Kasumi-1 (cell line): ENCODE measurements around the gene MADD.
A peak's percentile ranks its signal among the peaks of the same experiment; 100 is the strongest.

Source experiments
- DNase-seq, 2 experiments: peaks; one replicate each; lab custom pipeline; 2025; lab: John Stamatoyannopoulos, UW

Gene MADD

DNA sequence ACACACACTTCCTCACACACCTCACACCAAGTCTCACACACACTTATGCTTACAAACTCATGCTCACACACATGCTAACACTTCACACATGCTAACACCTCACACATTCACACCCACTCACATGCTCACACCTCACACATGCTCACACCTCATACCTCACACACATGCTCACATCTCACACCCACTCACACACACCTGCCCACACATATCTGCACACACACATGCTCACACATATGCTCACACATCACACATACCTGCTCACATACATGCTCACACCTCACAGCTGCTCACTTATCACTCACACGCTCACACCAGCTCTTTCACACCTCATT is 87.0 kb downstream of the MADD start:
- no peak for DNase-seq

DNA sequence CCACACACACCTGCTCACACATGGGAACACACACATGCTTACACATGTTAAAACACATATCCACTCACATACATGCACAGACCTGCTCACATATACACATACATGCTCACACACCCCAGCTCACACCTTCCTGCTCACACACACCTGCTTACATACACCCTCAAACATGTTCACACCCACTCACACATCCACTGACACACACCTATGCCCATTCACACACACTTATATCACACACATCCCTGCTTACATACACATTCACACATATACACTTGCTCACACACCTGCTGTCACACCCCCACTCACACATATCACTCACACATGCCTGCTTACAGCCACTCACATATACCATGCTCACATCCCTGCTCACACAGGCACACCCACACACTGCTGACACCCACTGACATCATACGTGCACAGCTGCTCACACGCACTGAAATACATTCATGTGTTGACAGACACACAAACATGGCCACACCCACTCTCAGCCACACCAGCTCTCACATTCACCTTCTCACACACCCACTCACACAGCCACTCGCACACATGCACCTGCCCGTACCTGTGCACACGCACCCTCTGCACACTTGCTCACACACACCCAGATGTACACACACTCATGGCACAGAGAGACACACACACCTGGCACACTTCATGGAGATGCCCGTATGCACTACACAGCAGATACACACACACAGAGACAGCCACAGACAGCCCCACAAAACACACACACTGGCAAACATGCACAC is 88.2 kb downstream of the MADD start:
- DNase-seq: no peak

DNA sequence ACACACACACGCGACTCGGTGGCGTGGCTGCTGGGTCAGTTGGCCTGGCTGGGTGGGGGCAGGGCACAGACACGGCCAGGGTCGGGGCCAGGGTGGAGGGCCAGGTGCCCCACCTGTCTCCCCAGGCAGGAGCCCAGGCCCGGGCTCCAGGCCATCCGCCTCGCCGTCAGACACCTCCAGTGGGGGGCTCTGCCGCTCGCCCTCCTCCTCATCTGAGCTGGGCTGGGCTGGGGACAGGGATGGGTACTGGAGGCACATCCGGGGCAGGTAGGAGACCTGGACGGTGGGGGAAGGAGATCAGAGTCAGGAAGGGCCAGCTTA is 88.8 kb downstream of the MADD start:
- no peak for DNase-seq

DNA sequence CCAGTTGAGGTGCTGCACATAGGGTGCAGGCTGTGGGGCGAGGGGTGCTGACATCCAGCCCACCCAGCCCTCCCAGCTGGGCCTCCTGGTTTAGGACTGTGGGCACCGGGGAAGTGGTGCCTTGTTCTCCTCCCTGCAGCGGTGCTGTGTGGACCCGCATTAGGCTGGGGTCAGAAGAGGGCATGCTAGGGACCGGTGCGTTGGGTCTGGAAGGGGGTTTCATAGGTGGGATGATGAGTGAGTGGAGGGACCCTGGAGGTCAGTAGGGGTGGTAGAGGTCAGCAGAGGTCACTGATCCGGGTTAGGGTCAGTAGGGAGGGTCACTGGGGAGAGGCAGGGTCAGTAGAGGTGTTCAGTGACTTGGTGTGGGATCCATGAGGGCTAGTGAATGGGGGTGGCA is 89.2 kb downstream of the MADD start:
- no peak for DNase-seq

DNA sequence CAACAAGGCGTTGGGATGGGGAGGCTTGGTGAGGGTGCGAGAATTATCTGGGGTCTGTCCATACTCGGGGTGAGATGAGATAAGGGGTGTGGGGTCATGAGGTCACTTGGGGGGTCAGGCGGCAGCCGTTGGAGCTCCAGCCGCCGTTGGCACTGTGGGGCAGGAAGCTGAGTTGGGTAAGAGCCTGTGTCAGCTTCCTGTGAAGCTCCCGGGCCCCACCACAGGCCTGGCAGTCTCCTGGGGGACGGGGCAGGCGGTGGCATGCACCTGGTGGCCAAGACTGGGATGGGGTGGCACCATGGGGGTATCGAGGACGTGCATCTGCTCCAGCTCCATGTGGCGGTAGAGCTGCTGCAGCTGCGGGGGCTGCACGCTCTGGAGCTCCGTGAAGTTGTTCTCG is 89.7 kb downstream of the MADD start:
- peak; percentile 69 to 79 for DNase-seq

DNA sequence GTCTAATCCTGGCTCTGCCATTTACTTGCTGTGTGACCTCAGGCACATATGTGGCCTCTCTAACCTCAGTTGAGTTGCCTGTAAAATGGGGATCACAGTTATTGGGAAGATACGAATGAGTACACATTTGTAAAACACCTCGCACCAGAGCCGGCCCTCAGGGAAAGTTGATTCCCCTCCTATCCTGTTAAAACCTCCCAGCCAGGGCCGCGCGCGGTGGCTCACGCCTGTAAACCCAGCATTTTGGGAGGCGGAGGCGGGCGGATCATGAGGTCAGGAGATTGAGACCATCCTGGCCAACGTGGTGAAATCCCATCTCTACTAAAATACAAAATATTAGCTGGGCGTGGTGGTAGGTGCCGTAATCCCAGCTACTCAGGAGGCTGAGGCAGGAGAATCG is 90.4 kb downstream of the MADD start:
- DNase-seq: no peak

DNA sequence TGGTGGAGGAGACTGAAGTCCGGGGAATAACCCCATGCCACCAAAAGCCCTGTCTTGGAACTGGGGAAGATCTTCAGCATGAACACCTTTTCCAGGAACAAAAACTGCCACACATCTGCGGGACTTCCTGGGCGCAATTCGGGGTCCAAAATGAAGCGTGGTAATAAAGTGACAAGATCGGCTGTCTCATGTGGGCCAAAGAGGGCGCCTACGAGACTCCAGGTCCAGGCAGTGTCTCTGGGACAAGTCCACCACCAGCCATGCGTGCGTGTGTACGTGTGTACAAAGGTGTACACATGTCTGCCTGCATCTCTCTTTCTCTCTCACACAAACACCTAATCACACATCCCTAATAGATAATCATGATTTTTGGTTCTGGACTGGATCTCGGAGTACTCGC is 91.5 kb downstream of the MADD start:
- no peak for DNase-seq

DNA sequence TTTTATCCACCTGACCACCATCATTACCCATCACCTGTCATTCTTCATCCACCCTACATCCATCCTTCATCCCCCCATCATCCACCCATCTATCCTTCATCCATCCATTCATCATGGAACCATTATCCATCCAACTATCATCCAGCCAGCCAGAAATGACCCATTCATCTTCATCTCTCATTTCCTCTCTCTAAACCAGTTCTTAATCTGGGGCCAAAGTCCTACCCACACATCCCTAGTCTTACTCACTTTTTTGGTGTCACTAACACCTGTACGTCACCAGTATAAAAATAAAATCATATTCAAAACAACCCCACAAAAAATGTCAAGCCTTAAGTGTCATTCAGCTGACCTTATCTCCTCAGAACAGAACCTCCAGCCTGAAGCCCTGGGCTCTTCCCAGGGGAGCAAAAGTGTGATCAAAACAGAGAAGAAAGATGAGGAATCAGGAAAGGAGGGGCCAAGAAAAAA is 96.1 kb downstream of the MADD start:
- no peak for DNase-seq

DNA sequence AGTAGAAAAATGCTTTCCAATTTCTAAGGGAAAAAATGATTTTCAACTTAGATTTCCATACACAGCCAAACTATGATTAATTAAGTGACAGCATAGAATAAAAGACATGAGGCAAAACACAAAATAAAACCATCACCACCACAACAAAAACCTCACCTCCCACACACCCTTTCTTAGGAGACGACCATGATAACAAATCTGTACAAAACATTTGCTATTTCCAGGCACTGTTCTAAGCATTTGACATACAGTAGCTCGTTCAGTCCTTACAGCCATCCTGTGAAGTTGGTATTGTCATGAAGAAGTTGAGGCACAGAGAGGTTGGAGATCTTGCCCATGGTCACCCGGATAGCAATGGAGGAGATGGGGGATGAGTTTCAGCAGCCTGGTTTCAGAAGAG is 99.7 kb downstream of the MADD start:
- DNase-seq: no peak

DNA sequence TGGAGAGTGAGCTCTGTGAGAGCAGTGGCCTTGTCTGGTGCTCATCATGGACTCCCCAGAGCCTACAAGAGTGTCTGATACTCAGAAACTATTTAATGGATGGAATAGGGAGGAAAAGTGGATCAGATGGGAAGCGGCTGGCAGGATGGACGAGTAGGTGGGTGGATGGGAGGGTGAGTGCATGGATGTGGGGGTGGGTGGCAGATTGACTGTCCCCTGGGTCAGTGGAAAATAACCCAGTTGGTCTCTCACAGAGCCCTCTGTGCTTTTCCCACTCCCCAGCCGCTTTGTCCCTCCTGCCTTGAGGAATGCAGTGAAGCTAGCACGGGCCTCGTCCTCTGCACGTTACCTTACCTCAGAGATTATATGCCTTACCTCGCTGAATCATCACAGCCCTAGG is 102.5 kb downstream of the MADD start:
- DNase-seq: no peak

DNA sequence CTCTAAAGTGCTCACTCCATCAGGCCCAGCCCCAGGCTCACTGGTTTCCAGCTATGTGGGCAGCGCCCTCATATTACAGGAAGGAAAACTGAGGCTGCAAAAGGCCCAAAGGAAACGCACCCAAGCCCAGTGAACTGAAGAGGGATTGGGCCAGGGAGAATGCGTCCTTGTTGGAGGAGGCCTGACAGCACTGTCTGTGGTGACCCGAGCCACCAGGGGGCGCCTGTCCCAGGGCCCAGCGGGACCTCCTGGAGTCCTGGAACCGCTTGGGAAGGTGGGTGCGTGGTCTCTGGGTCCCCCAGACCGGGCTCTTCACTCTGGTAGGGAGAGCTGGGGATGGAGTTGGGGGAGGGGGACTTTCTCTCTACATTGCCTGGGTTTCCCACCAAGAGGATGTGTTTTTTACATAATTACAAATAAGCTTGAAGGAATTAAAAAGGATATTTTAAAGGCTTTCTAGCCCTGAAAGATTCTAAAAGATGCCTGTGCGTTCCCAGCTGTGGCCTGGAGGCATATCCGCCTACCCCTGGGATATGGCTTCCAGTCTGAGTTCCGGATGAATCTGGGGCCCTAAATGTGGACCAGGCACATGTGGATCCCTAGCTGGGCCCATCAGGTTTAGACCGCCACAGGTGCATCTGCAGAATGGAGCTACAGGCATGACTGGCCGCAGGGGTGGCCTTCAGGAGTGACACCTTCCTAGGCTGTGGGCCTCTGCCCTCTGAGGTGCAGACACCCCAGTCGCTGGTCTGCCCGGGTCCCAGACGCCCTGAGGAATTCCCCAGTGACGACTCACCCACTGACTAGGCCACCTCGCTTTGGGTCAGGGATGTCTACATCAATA is 104.2 kb downstream of the MADD start:
- DNase-seq: peak; percentile 57 to 63

DNA sequence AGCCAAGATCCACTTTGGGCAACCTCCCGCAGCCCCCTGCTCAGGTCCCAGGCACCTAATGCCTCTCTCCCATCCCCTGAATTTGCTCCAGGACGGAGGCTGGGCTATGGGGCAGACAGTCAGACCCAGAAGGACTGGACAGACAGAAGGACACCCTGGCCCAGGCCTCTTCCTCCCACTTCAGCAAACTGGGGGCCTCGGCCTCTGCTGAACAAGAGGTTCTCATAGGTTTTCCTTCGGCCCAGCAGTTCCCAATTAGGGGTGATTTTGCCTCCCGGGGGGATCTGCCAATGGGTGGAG is 104.7 kb downstream of the MADD start:
- DNase-seq: no peak

DNA sequence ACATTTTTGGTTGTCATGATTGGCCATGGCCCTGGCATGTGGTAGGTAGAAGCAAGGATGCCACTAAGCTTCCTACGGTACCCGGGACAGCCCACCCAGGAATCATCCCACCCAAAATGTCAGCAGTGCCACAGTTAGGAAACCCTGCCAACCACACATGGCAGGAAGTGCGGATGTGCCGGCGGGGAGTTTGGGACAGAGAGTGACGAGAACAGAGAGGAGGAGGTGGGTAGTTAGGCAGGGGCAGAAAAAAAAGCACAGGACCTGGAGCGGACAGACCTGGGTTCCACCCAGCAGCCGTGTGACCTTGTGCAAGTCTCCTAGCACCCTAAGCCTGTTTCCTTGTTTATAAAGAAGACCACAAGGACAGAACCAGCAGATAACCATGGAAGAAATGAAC is 105.1 kb downstream of the MADD start:
- no peak for DNase-seq

DNA sequence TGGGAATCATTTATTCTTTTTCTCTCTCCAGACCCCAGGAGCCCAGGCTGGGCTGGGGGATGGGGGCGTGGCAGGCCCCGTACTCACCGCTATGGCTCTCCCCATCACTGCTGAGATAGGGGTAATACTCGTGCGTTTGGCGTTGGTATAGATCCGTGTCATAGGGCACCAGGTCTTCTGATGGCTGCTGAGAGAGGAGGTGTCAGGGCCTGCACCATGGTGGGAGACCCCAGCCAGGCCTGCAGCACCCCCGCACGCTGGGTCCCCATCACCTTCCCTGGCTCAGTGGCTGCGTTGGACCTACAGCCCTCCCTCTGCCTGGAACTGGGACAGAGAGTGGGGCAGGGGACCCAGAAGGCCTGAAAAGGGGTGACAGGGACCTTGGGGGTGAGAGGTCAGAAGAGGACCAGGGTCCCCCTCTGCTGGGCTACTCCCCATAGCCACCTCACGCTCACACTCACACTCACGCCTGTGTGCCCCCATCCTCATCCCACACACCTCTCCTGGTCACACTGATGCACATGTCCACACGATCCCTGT is 105.7 kb downstream of the MADD start:
- no peak for DNase-seq

DNA sequence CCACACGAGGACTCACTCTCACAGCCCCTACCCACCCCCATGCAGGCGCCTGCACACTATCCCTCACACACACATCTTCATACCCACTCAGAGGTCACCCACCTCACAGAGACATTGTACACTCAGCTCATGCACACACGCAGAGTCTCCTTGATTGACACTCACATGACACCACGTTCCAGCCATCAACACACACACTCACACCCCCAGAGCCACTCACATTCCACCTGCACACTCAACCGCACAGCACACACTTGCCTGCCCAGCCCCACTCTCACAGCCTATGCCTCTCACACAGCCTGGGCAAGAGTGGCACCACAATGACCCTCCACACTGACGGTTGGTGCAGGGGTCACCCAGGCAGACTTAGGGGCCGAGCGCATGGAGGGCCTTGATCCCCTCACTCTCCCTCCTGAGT is 106.2 kb downstream of the MADD start:
- no peak for DNase-seq

DNA sequence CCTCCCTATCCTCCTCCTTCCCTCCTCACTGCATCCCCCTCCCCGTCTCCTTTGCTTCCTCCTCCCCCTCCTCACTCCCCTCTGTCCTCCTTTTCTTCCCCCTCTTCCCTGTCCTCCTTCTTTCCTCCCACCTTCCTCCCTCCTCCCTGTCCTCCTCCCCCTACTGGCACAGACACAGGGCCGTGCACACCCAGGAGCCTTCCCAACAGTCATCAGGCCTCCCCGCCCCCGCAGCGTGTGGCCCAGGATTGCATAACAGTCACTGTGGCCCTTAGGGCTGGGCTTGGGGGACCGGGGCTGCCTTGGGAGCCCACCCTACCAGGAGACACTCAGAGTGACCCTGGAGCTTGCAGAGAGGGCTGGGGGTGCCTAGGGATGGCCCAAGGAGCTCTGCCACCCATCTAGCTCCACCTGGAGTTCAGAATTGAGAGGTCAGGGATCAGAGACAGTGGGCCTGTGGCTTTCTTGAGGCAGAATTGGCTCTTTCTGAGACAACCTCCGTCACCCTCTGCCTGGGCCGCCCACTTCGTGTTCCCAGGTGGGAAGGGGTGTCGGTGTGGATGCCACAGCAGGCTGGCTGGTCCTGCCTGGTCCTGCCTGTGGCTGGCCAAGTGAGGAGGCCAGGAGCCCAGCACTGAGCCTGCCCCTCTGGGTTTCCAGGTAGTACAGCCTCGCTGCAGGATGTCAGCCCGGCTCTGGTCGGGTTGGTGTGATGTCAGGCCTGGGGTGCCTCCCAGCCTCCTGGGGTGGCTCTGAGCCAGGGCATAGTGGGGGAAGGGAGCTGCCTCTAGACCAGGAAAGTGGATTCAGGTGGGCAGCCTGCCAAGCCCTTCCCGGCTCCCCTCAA is 106.8 kb downstream of the MADD start:
- peak; percentile 55 to 67 for DNase-seq

DNA sequence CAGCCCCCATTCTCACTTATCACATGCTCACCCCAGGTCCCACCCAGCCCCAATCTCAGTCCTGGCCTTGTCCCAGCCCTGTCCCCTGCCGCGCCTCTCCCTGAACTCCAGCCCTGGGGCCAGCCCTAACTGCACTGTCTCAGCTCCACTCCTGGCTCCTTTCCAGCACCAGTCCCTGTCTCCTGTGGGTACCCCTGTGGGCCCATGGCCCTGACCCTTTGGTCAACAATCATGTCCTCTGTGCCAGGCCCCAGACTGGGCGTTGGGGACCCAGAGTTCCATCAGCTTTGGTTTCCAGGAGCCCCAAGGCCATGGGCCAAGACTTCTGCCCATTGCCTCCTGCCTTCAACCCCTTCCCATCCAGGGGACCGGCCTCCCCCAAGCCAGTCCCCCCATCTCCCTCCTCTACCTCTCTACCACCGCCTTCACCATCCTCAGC is 107.7 kb downstream of the MADD start:
- peak; percentile 25 to 26 for DNase-seq

DNA sequence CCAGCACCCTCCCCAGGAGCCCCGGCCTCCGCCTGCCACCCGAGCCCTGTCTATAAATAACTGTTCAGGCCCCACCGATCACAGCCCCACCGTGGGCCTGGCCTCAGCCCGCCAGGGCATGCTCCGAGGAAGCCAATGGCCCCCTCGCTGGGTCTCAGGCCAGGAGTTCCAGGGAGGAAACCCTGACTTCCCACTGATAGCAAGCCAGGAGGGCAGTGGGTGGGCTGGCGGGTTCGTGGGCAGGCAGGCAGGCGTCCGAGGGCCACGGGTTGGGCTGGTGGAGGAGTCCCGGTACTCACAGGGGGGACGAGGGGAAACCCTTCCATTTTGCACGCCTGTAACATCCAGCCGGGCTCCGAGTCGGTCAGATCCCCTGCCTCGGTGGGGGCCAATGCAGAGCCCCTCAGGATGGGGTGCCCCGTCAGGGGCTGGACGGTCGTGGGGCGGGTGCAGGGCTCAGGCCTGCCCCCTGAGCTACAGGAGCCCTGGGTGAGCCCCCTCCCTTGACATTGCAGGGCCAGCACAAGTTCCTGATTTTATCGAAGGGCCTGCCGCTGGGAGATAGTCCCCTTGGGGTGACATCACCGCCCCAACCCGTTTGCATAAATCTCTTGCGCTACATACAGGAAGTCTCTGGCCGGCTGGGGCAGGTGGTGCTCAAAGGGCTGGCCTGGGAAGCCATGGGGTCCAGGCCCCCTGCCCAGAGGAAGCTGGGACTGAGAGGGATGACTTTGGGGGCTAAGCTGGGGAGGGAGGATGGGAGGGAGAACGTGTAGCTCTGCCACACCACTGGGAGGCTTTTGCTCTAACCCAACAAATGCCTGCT is 108.3 kb downstream of the MADD start, which contains the start of gene SPI1:
Gene SPI1 (minus strand): TSS at position 538 of the 826 bp plus-strand sequence. CDS start 194 bp downstream, at position 344.
- peak; percentile 95 to 96 for DNase-seq

DNA sequence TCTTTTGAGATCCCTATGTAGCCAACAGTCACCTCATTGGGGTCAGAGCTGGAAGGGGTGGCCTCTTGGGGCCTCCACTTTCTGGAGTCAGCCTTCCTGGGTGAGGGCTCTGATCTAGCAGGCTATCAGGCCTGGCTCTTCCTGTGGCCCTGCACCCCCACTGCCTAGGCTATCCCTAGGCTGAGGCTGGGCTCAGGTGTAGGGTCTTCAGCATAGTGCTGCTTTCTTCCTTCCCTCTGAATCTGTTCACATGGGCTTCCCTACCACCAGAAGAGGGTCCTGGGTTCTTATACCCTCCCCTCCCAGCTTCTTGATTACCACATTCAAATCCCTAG is 108.9 kb downstream of the MADD start:
- DNase-seq: no peak

DNA sequence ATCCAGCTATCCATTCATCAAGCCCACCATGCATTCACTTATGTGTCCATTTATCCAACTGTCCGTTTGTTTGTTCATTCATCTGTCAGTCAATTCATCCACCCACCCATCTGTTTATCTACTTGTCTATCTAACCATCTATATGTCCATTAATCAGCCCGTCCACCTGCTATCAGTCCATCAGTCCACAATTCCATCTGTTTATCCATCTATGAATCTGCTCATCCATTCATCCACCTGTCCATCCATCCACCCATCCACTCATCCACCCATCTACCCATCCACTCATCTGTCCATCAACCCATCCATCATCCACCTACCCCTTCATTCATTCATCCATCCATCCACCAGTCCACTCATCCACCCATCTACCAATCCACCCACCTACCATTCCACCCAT is 109.4 kb downstream of the MADD start:
- no peak for DNase-seq
